Neuronal stem cell (in vitro differentiated cells): ENCODE data around the gene ID3.

ENCODE experiments used
- DNase-seq: peaks from one replicate; pipeline ENCODE4 v3.0.0-alpha.2; 2013; ENCODE audit warnings: low spot score
- H2AFZ ChIP-seq: one replicate; pipeline ENCODE4 v1.6.1; 2013; ENCODE audit warnings: mild to moderate bottlenecking, low read length, inconsistent platforms
- H2AK5ac ChIP-seq: 2 replicates; pipeline ENCODE4 v1.6.1; 2013; ENCODE audit warnings: low read depth, mild to moderate bottlenecking, inconsistent platforms, low read length, moderate library complexity, mixed read lengths
- H2BK120ac ChIP-seq: 2 replicates; pipeline ENCODE4 v1.6.1; 2013; ENCODE audit warnings: low read depth, mild to moderate bottlenecking, inconsistent platforms, low read length, moderate library complexity, mixed read lengths
- H2BK12ac ChIP-seq: one replicate; pipeline ENCODE4 v1.6.1; 2013; ENCODE audit warnings: low read length, inconsistent platforms
- H2BK15ac ChIP-seq: 2 replicates; pipeline ENCODE4 v1.6.1; 2013; ENCODE audit warnings: mild to moderate bottlenecking, low read length, inconsistent platforms, mixed read lengths
- H2BK5ac ChIP-seq: one replicate; pipeline ENCODE4 v1.6.1; 2013; ENCODE audit warnings: inconsistent platforms, mild to moderate bottlenecking, low read length, moderate library complexity
- H3K14ac ChIP-seq: one replicate; pipeline ENCODE4 v1.6.1; 2013; ENCODE audit warnings: low read length, inconsistent platforms
- H3K18ac ChIP-seq: 2 replicates; pipeline ENCODE4 v1.6.1; 2013; ENCODE audit warnings: low read length, inconsistent platforms
- H3K23ac ChIP-seq: 2 replicates; pipeline ENCODE4 v1.6.1; 2013; ENCODE audit warnings: low read depth, mild to moderate bottlenecking, mixed read lengths, low read length, inconsistent platforms; ENCODE audit not compliant: poor library complexity
- H3K27ac ChIP-seq: replicated peaks from 3 replicates; pipeline ENCODE4 v1.5.1; 2013; ENCODE audit warnings: low read length, inconsistent platforms
- H3K27me3 ChIP-seq, 3 experiments: 2 replicates each; pipeline ENCODE4 v1.6.1; 2013; ENCODE audit warnings: low read length in 3 of 3, mild to moderate bottlenecking in 2 of 3, inconsistent platforms in 1 of 3, low read depth in 1 of 3, mixed read lengths in 1 of 3, moderate library complexity in 1 of 3; ENCODE audit not compliant: control insufficient read depth in 3 of 3, insufficient read depth in 3 of 3
- H3K36me3 ChIP-seq, 2 donors: replicated peaks in 1 of 2; 2 replicates each; pipeline ENCODE4 v1.6.1; 2013; ENCODE audit warnings: low read length in 2 of 2; ENCODE audit not compliant: control insufficient read depth in 2 of 2, insufficient read depth in 2 of 2
- H3K4ac ChIP-seq: 2 replicates; pipeline ENCODE4 v1.6.1; 2013; ENCODE audit warnings: inconsistent platforms, mild to moderate bottlenecking, low read length, moderate library complexity
- H3K4me1 ChIP-seq, 2 donors: 1 replicate in 1 of 2; 2 replicates in 1 of 2; pipeline ENCODE4 v1.6.1; 2013; ENCODE audit warnings: low read length in 2 of 2, low read depth in 1 of 2; ENCODE audit not compliant: control insufficient read depth in 2 of 2, insufficient read depth in 1 of 2
- H3K4me2 ChIP-seq: one replicate; pipeline ENCODE4 v1.6.1; 2013; ENCODE audit warnings: mild to moderate bottlenecking, low read length, inconsistent platforms; ENCODE audit not compliant: insufficient read depth, poor library complexity, severe bottlenecking
- H3K4me3 ChIP-seq, 2 donors: 2 replicates each; pipeline ENCODE4 v1.5.1; 2013; ENCODE audit warnings: low read length in 2 of 2, mild to moderate bottlenecking in 2 of 2, inconsistent platforms in 1 of 2, moderate library complexity in 1 of 2
- H3K79me1 ChIP-seq: one replicate; pipeline ENCODE4 v1.6.1; 2013; ENCODE audit warnings: low read depth, mild to moderate bottlenecking, inconsistent platforms, low read length, moderate library complexity
- H3K9ac ChIP-seq: one replicate; pipeline ENCODE4 v1.6.1; 2013; ENCODE audit warnings: mild to moderate bottlenecking, low read depth, low read length, inconsistent platforms; ENCODE audit not compliant: poor library complexity
- H3K9me3 ChIP-seq, 2 donors: replicated peaks in 1 of 2; 2 replicates each; pipeline versions ENCODE3 to v1.6.1; 2013; ENCODE audit warnings: low read length in 2 of 2, mild to moderate bottlenecking in 2 of 2, inconsistent platforms in 1 of 2, low read depth in 1 of 2, mixed read lengths in 1 of 2, moderate library complexity in 1 of 2; ENCODE audit not compliant: control insufficient read depth in 2 of 2, insufficient read depth in 1 of 2
- H4K8ac ChIP-seq: one replicate; pipeline ENCODE4 v1.6.1; 2013; ENCODE audit warnings: low read depth, mild to moderate bottlenecking, inconsistent platforms, low read length, moderate library complexity
- H4K91ac ChIP-seq: one replicate; pipeline ENCODE4 v1.6.1; 2013; ENCODE audit warnings: low read length, low read depth, mild to moderate bottlenecking, inconsistent platforms; ENCODE audit not compliant: poor library complexity
- WGBS, 2 donors: extraction: QIAGEN DNeasy Blood & Tissue Kit; methylation state at CpG; one replicate each; pipeline ENCODE4 v1.1.7; 2013; ENCODE audit warnings: missing lambda C conversion rate in 2 of 2, mixed read lengths in 1 of 2; ENCODE audit not compliant: insufficient read length in 2 of 2, insufficient replicate concordance in 1 of 2; ENCODE audit errors: extremely low coverage in 2 of 2; 5-methylcytosine and 5-hydroxymethylcytosine counted together

ID3 gene

DNA sequence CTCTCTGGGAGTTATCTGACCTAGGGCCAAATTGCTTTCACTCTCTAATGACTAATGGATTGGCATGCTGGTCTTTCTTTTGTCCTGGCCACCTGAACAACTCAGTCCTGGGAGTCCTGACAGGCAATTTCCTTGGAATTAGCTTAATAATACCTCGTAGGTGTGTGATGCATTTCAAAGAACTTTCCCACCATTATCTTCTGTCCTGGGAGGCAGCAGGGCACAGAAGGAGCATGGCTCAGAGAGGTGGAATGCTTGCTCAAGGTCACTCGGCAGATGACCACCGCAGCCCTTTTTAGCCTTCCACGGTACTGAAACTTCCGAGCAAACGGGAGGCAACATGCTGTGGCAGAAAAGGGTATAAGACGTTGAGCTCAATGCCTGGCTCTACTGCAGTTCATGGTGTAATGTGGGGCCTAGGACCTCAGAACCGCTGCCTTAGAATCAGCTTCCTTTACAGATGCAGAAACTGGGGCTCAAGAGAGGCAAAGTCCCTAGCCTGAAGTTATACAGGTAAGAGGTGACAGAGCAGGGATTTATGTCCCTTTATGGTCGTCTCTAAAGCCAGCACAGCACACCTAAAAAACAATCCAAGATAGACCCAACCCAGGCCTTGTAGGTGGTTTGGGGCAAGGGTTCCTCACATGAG, 3.2 kb downstream of the ID3 start:
- Histone ChIP-seq H2BK5ac (no peak overlapping the region), H4K8ac (no peak overlapping the region), H3K14ac (no peak overlapping the region), H3K4me2 (no peak overlapping the region), H2BK15ac (no peak overlapping the region), H2BK120ac (no peak overlapping the region), H3K79me1 (peaks cover 6% of the 10 kb centered on the region), H3K27ac (no peak overlapping the region), H3K23ac (no peak overlapping the region), H3K4me1 (peaks cover 41 to 47% of the 10 kb centered on the region in 2 donors), H2AFZ (no peak overlapping the region), H3K4ac (no peak overlapping the region), H4K91ac (no peak overlapping the region), H2BK12ac (no peak overlapping the region), H3K36me3 (peaks cover 0 to 24% of the 10 kb centered on the region in 2 donors), H3K9me3 (no peaks in the 10 kb centered on the region), H3K18ac (no peak overlapping the region), H3K9ac (no peak overlapping the region), H2AK5ac (no peak overlapping the region), H3K4me3 (peak overlapping the region; percentile 31 to 91), H3K27me3 (peaks cover 0 to 13% (median 0%) of the 10 kb centered on the region in 3 experiments)
- DNase-seq: no peak
- WGBS, 2 donors: no CpG with 5 or more reads among the region's 9 CpGs

DNA sequence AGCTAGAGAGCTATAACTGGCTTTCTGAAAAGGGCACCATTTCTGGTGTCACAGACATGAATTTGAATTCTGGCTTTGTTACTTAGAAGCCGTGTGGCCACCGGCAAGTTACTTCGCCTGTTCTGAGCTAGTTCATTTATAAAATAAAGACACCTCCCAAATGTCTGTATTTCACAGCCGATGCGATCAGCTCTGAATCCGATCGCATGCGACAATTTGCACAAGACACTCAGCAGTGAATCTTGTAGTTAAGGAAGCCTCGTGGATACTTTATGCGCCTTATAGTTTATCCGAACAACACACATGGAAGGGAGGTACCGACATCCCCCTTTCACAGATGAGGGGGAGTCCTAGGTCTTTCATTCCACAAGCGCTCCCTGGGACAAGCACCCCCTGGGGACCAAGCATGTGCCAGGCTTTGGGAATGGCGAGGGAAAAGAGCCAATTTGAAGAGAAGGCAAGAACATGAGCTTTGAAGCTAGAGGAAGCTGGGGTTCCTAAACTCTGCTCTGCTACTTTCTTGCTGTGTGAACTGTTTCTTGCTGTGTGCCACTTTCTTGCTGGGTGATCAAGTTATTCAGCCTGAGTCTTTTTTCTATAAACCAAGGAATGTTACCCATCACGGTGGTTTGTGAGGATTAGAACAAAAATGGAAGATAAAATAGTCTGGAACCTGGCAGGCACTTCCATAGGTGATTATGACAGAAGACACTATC, 3.9 kb downstream of the ID3 start:
- Histone ChIP-seq H3K27me3 (peaks cover 0 to 13% (median 0%) of the 10 kb centered on the region in 3 experiments), H3K23ac (no peak overlapping the region), H3K4me3 (peak overlapping the region; percentile 67 to 91), H3K4me1 (peaks cover 35 to 40% of the 10 kb centered on the region in 2 donors), H2BK12ac (no peak overlapping the region), H3K4me2 (peak overlapping the region; percentile 49), H4K8ac (no peak overlapping the region), H3K27ac (peak overlapping the region; percentile 11), H3K36me3 (peaks cover 0 to 24% of the 10 kb centered on the region in 2 donors), H3K18ac (peak overlapping the region; percentile 27), H2BK120ac (no peak overlapping the region), H3K14ac (no peak overlapping the region), H3K9ac (no peak overlapping the region), H2AK5ac (no peak overlapping the region), H2BK15ac (no peak overlapping the region), H3K4ac (no peak overlapping the region), H4K91ac (no peak overlapping the region), H2BK5ac (no peak overlapping the region), H3K9me3 (no peaks in the 10 kb centered on the region), H2AFZ (peak overlapping the region; percentile 64), H3K79me1 (peaks cover 6% of the 10 kb centered on the region)
- no peak for DNase-seq
- no CpG with 5 or more reads among the region's 15 CpGs for WGBS, 2 donors

DNA sequence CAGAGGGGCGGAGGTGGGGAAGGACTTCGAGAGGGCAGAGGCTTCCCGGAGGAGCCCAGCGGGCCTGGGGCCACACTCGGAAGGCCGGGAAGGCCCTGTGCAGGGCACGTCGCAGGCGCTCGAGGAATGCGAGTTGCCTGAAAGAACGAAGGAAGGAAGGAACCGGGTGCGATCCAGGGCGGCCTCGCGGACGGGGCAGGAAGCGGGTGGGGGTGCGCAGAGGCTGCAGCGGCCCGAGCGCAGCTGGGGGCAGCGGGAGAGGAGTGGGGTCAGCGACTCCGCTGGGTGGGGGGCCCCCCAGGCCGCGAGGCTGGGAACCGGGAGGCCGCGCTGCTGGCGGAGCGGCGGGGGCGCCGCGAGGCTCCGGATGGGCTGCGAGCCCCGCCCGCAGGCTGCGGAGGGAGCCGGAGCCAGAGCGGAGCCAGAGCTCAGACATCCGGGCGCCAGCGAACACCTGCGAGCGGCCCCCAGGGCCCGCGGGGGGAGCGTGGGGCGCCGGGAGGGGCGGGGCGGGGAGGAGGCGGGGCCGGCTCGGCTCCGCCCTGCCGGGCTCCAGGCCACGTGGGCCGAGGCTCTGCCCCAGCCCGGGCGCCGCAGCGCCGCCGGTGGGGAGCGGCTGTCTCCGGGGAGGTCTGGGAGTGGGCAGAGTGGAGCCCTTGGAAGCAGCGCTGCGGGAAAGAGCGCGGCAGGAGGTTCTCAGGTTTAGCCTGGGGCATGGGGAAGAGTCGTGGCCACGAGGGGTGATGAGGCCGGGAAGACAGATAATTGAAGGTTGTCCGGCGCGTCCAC, 4.6 kb downstream of the ID3 start:
- Histone ChIP-seq H2AFZ (peak overlapping the region; percentile 79), H3K9me3 (no peaks in the 10 kb centered on the region), H4K91ac (peak overlapping the region; percentile 27), H3K4me3 (peak overlapping the region; percentile 76 to 91), H3K18ac (peak overlapping the region; percentile 98), H2AK5ac (peak overlapping the region; percentile 74), H3K27ac (peak overlapping the region; percentile 54), H3K79me1 (peaks cover 6% of the 10 kb centered on the region), H3K27me3 (peaks cover 0 to 13% (median 0%) of the 10 kb centered on the region in 3 experiments), H3K4ac (no peak overlapping the region), H2BK12ac (peak overlapping the region; percentile 35), H3K23ac (peak overlapping the region; percentile 86), H3K14ac (peak overlapping the region; percentile 67), H3K4me2 (peak overlapping the region; percentile 96), H3K9ac (peak overlapping the region; percentile 87), H2BK120ac (peak overlapping the region; percentile 58), H2BK5ac (peak overlapping the region; percentile 89), H2BK15ac (peak overlapping the region; percentile 47), H4K8ac (no peak overlapping the region), H3K36me3 (peaks cover 0 to 24% of the 10 kb centered on the region in 2 donors), H3K4me1 (peaks cover 33 to 37% of the 10 kb centered on the region in 2 donors)
- DNase-seq: peak; percentile 85
- WGBS, 2 donors: no CpG with 5 or more reads among the region's 81 CpGs
